Measurements from ENCODE around the gene BRIX1. TPM values are rescaled to one million over a fixed set of nuclear protein-coding genes. Genes with fewer than 3 reads are reported as not detected.
"Not testable (repeated sequence)": the region's sequence is repeated elsewhere in the genome, so short reads cannot be mapped to it uniquely, and the experiment has no call there.

The BRIX1 gene
- total RNA-seq, 1 donor from 2014 or later = 40.1 TPM

GRCh38 chr5:34915856-34916192 lies 313 bp downstream of the BRIX1 start:
- no peaks in the 10 kb centered on the region for H3K27me3 ChIP-seq (ENCODE audit: control insufficient read depth, insufficient read depth, low read length)
- no peaks in the 10 kb centered on the region for H3K36me3 ChIP-seq (ENCODE audit: control insufficient read depth, insufficient read depth, low read length)
- H3K4me3 ChIP-seq (ENCODE audit: low read depth, low read length) = peak overlapping the region; percentile 88
- no peak for TF ChIP-seq CTCF (IDR thresholded peaks at IDR 0.05; ENCODE audit: insufficient read depth, low read length, poor library complexity, severe bottlenecking)
- DNase-seq (ENCODE audit: low read depth) = no peak

DNA sequence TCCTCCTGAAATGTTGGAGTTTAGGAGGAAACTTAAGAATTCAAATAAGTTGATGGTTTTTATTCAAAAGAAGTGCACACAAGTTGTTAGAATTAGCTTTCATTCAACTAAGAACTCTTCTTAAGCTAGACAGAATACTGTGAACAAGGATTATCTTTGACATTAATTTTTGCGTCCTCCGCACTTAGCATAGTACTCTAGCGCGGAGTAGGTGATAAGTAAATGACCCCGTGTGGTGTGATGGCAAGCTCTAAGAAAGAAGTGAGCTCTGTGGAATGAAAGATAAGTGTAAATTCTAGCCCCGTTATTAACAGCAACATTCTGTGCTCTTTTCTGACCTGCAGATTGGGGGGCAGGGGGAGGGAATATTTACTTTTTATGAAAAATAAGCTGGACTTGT lies 1.0 kb downstream of the BRIX1 start:
- no peak for DNase-seq (ENCODE audit: low read depth)
- Histone ChIP-seq H3K27me3 (ENCODE audit: control insufficient read depth, insufficient read depth, low read length) (no peaks in the 10 kb centered on the region), H3K36me3 (ENCODE audit: control insufficient read depth, insufficient read depth, low read length) (no peaks in the 10 kb centered on the region), H3K4me3 (ENCODE audit: low read depth, low read length) (peak overlapping the region; percentile 88)
- no peak for TF ChIP-seq CTCF (IDR thresholded peaks at IDR 0.05; ENCODE audit: insufficient read depth, low read length, poor library complexity, severe bottlenecking)

DNA sequence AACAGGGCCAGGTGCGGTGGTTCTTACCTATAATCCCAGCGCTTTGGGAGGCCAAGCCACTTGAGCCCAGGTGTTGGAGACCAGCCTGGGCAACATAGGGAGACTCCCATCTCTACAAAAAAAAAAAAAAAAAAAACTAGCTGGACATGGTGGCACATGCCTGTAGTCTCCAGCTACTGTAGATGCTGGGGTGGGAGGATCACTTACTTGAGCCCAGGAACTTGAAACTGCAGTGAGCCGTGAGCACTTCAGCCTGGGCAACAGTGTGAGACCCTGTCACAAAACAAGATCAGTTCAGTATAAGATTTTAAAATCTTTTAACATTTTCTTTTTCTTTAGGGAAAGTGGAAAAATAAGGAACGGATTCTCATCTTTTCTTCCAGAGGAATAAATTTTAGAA lies 2.5 kb downstream of the BRIX1 start:
- Histone ChIP-seq H3K4me3 (ENCODE audit: low read depth, low read length) (no peak overlapping the region), H3K36me3 (ENCODE audit: control insufficient read depth, insufficient read depth, low read length) (no peaks in the 10 kb centered on the region), H3K27me3 (ENCODE audit: control insufficient read depth, insufficient read depth, low read length) (no peaks in the 10 kb centered on the region)
- no peak for DNase-seq (ENCODE audit: low read depth)
- TF ChIP-seq CTCF (IDR thresholded peaks at IDR 0.05; ENCODE audit: insufficient read depth, low read length, poor library complexity, severe bottlenecking) = no peak

DNA sequence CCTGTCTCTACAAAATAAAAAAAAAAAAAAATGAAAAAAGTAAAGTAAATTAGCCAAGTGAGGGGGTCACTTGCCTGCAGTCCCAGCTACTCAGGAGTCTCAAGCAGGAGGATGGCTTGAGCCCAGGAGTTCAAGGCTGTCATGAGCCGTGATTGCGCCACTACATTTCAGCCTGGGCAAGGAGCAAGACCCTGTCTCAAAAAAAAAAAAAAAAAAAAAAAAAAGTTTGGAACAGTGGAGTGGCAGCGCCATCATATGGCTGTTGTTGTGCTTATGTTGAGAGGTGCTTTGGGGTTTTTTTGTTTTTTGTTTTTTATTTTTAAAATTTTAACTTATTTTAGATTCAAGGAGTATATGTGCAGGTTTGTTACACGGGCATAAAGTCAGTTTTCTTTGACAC lies 3.6 kb downstream of the BRIX1 start:
- Histone ChIP-seq H3K27me3 (ENCODE audit: control insufficient read depth, insufficient read depth, low read length) (no peaks in the 10 kb centered on the region), H3K4me3 (ENCODE audit: low read depth, low read length) (no peak overlapping the region), H3K36me3 (ENCODE audit: control insufficient read depth, insufficient read depth, low read length) (no peaks in the 10 kb centered on the region)
- TF ChIP-seq CTCF (IDR thresholded peaks at IDR 0.05; ENCODE audit: insufficient read depth, low read length, poor library complexity, severe bottlenecking) = peak; percentile 30
- no peak for DNase-seq (ENCODE audit: low read depth)

DNA sequence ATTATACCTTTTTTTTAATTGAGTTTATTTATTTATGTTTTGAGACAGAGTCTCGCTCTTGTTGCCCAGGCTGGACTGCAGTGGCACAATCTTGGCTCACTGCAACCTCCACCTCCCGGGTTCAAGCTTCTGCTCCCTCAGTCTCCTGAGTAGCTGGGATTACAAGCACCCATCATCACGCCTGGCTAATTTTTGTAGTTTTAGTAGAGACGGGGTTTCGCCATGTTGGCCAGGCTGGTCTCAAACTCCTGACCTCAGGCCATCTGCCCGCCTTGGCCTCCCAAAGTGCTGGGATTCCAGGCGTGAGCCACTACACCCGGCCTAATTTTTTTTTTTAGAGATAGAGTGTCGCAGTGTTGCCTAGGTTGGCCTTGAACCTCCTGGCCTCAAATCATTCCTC lies 7.7 kb downstream of the BRIX1 start:
- H3K4me3 ChIP-seq (ENCODE audit: low read depth, low read length); H3K27me3 ChIP-seq (ENCODE audit: control insufficient read depth, insufficient read depth, low read length); H3K36me3 ChIP-seq (ENCODE audit: control insufficient read depth, insufficient read depth, low read length); DNase-seq (ENCODE audit: low read depth): not testable (repeated sequence)

GRCh38 chr5:34923694-34924461 lies 8.4 kb downstream of the BRIX1 start:
- no peaks in the 10 kb centered on the region for H3K27me3 ChIP-seq (ENCODE audit: control insufficient read depth, insufficient read depth, low read length)
- H3K36me3 ChIP-seq (ENCODE audit: control insufficient read depth, insufficient read depth, low read length) = no peaks in the 10 kb centered on the region
- no peak for TF ChIP-seq CTCF (IDR thresholded peaks at IDR 0.05; ENCODE audit: insufficient read depth, low read length, poor library complexity, severe bottlenecking)
- H3K4me3 ChIP-seq (ENCODE audit: low read depth, low read length) = no peak overlapping the region
- peak; percentile 71 for DNase-seq (ENCODE audit: low read depth)
